GM12875 (cell line): ENCODE data around the gene HPS4.
"Not testable (repeated sequence)": the region's sequence is repeated elsewhere in the genome, so short reads cannot be mapped to it uniquely, and the experiment has no call there.

Experiments
- H3K4me3 ChIP-seq: one replicate; pipeline ENCODE4 v1.5.1; 2011; ENCODE audit warnings: low read depth, low read length, control low read depth
- TF ChIP-seq, protein P1 (sequence below): IDR thresholded peaks from 2 replicates; pipeline ENCODE4 v1.5.1; 2011; ENCODE audit warnings: low read depth, mild to moderate bottlenecking, control low read depth, inconsistent platforms, low read length, moderate library complexity, borderline replicate concordance; ENCODE audit not compliant: insufficient read depth

HPS4 gene

GRCh38 chr22:26442086-26442756 is 41.4 kb downstream of the HPS4 start:
- TF ChIP-seq, protein P1, sequence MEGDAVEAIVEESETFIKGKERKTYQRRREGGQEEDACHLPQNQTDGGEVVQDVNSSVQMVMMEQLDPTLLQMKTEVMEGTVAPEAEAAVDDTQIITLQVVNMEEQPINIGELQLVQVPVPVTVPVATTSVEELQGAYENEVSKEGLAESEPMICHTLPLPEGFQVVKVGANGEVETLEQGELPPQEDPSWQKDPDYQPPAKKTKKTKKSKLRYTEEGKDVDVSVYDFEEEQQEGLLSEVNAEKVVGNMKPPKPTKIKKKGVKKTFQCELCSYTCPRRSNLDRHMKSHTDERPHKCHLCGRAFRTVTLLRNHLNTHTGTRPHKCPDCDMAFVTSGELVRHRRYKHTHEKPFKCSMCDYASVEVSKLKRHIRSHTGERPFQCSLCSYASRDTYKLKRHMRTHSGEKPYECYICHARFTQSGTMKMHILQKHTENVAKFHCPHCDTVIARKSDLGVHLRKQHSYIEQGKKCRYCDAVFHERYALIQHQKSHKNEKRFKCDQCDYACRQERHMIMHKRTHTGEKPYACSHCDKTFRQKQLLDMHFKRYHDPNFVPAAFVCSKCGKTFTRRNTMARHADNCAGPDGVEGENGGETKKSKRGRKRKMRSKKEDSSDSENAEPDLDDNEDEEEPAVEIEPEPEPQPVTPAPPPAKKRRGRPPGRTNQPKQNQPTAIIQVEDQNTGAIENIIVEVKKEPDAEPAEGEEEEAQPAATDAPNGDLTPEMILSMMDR: no peak
- no peak overlapping the region for H3K4me3 ChIP-seq

DNA sequence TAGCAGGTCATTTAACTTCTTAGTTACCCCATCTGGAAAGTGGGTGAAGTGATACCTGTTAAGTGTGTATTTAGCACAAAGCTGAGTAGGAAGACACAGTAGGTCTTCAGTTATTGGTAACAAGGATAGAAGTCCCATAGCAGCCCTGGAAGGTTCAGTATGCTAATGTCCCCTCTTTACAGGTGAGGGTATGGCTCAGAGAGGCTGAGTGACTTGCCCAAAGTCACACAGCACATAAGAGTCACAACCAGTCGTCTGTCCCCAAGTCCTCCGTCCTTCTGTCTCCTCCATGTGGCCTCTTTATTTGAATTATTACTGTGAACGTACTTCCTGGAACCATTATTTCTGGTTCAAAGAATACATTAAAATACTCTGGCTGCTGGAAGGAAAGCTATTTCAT is 44.0 kb downstream of the HPS4 start:
- H3K4me3 ChIP-seq: no peak overlapping the region
- TF ChIP-seq, protein P1: no peak

DNA sequence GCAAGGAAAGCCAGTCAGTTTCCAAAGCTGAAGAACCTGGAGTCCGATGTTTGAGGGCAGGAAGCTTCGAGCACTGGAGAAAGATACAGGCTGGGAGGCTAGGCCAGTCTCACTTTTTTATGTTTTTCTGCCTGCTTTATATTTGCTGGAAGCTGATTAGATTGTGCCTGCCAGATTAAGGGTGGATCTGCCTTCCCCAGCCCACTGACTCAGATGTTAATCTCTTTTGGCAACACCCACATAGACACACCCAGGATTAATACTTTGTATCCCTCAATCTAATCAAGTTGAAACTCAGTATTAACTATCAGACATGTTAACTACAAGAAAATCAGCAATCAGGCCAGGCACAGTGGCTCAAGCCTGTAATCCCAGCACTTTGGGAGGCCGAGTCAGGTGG is 44.8 kb downstream of the HPS4 start:
- not testable (repeated sequence) for H3K4me3 ChIP-seq

- TF ChIP-seq, protein P1: no peak
- H3K4me3 ChIP-seq: no peak overlapping the region
These were observed 45.7 kb downstream of the HPS4 start for GRCh38 chr22:26437694-26438392.

DNA sequence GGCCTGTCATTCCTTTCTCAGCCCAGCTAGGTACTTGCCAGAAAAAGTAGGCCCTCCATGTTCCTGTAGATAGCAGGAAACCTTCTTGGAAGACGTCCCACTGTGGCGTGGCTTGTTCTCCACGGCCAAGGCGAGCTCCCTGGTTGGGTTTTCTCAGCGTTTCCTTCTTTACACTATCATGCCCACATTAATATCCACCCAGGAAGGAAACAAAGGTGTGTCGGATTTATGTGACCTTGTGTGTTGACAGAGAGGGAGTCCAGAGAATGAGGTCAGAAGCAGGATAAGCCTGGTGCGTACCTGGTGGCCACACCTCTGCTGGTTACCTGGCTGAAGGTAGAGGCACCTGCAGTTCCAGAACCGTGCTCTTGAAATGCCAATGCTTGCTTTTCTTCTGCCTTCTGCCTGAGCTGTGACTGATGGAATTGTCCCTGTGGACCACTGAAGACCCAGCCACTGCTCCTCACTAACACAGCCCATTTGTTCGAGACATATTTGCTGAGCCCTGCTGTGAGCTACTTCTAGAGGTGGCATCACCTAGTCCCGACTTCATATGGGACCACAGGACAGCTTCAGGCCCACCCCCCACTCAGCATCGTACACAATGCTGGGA is 46.6 kb downstream of the HPS4 start:
- TF ChIP-seq, protein P1: no peak
- no peak overlapping the region for H3K4me3 ChIP-seq

DNA sequence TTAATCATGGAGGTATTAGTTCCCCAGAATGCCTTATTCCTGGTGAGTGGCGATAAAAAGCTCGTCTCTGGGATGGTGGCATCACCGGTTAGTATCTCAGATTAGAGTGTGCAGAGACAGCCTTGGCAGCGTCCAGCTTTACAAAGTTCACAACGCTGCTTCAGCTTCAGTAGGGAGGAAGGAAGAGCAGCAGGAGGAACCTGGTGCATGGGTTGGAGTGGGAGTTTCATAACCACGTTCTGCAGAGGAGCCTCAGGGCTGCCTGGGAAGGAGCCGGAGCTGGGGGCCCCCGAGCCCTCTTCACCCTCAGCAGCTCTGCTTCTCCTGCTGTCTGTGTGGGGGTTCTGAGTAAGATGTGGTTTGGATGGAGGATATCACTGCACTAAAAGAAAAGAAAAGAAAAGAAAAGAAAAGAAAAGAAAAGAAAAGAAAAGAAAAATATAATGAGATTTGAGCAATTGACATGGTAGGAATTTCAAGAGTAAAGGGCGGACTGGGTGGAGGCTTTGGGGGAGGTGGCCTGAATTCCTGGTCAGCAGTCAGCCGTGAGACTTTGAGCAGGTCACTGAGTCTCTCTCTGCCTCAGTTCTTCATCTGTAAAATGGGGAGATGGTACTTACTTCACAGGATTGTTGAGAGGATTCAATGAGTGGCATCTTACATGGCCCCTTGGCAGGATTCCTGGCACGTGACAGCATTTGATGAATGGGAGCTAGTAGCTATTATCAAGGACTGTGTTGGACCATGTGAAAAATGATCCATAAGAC is 48.1 kb downstream of the HPS4 start:
- H3K4me3 ChIP-seq: no peak overlapping the region
- TF ChIP-seq, protein P1: no peak

DNA sequence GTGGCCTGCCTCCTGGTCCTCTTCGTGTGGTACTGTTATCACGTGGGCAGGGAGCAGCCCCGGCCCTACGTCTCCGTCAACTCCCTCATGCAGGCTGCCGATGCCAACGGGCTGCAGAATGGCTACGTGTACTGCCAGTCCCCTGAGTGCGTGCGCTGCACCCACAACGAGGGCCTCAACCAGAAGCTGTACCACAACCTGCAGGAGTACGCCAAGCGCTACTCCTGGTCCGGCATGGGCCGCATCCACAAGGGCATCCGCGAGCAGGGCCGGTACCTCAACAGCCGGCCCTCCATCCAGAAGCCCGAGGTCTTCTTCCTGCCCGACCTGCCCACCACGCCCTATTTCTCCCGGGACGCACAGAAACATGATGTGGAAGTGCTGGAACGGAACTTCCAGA is 49.8 kb downstream of the HPS4 start:
- no peak overlapping the region for H3K4me3 ChIP-seq
- TF ChIP-seq, protein P1: no peak
